HepG2 (cell line): ENCODE measurements around the gene DHX16. TPM values are rescaled to one million over a fixed set of nuclear protein-coding genes. Genes with fewer than 3 reads are reported as not detected.

ENCODE experiments used
- CBFB ChIP-seq: sonication (generic); formaldehyde crosslinking; IDR thresholded peaks from 2 replicates; pipeline ENCODE4 v1.4.0; 2020; ENCODE audit warnings: missing genetic modification reagents
- FOXK1 ChIP-seq: sonication (generic); formaldehyde crosslinking; IDR thresholded peaks from 2 replicates; pipeline ENCODE4 v1.4.0; 2020; ENCODE audit warnings: low read depth, missing genetic modification reagents, borderline replicate concordance
- HES4 ChIP-seq: sonication (generic); formaldehyde crosslinking; IDR thresholded peaks from 2 replicates; pipeline ENCODE4 v1.9.0; 2021; ENCODE audit warnings: mild to moderate bottlenecking, missing genetic modification reagents, borderline replicate concordance
- KLF13 ChIP-seq: sonication (generic); formaldehyde crosslinking; IDR thresholded peaks from 2 replicates; pipeline ENCODE4 v1.4.0; 2020; ENCODE audit warnings: mild to moderate bottlenecking, missing genetic modification reagents
- MAFF ChIP-seq: IDR thresholded peaks from 2 replicates; pipeline ENCODE4 v1.6.1; 2011; ENCODE audit warnings: low read depth, low read length, improper control_type of control experiment
- NAIF1 ChIP-seq: sonication (generic); formaldehyde crosslinking; IDR thresholded peaks from 2 replicates; pipeline ENCODE4 v1.5.0; 2020; ENCODE audit warnings: mild to moderate bottlenecking, missing genetic modification reagents, borderline replicate concordance
- NR2C2 ChIP-seq: sonication (generic); formaldehyde crosslinking; IDR thresholded peaks from 2 replicates; pipeline ENCODE4 v1.4.0; 2020; ENCODE audit warnings: missing genetic modification reagents, mild to moderate bottlenecking, moderate library complexity, borderline replicate concordance
- NR2F6 ChIP-seq, 2 experiments: IDR thresholded peaks; 2 replicates each; pipeline ENCODE4 v1.6.1; 2016; ENCODE audit warnings: antibody characterized with exemption in 1 of 2, mild to moderate bottlenecking in 1 of 2
- SALL2 ChIP-seq: sonication (generic); formaldehyde crosslinking; IDR thresholded peaks from 2 replicates; pipeline ENCODE4 v1.8.1; 2023; ENCODE audit warnings: mild to moderate bottlenecking, missing genetic modification reagents, inconsistent platforms
- SIN3B ChIP-seq: fragments of 150-350 bp; IDR thresholded peaks from 2 replicates; pipeline ENCODE4 v1.6.1; 2014; ENCODE audit warnings: low read length
- SSRP1 ChIP-seq: IDR thresholded peaks from 2 replicates; pipeline ENCODE4 v1.6.1; 2016; ENCODE audit warnings: control low read depth
- TARDBP ChIP-seq: sonication (generic); formaldehyde crosslinking; IDR thresholded peaks from 2 replicates; pipeline ENCODE4 v1.8.0; 2022; ENCODE audit warnings: mild to moderate bottlenecking, missing genetic modification reagents
- ZBTB21 ChIP-seq: sonication (generic); formaldehyde crosslinking; IDR thresholded peaks from 2 replicates; pipeline ENCODE4 v1.4.0; 2020; ENCODE audit warnings: missing genetic modification reagents
- ZMYM4 ChIP-seq: sonication (generic); formaldehyde crosslinking; IDR thresholded peaks from 2 replicates; pipeline ENCODE4 v1.8.1; 2023; ENCODE audit warnings: mild to moderate bottlenecking, missing genetic modification reagents
- ZNF446 ChIP-seq: sonication (generic); formaldehyde crosslinking; IDR thresholded peaks from 2 replicates; pipeline ENCODE4 v1.5.0; 2020; ENCODE audit warnings: mild to moderate bottlenecking, missing genetic modification reagents
- ZNF660 ChIP-seq: sonication (generic); formaldehyde crosslinking; IDR thresholded peaks from 2 replicates; pipeline ENCODE4 v1.5.1; 2020; ENCODE audit warnings: mild to moderate bottlenecking, low read depth, missing genetic modification reagents, borderline replicate concordance
- ZSCAN29 ChIP-seq: sonication (generic); formaldehyde crosslinking; conservative IDR thresholded peaks from 2 replicates; pipeline ENCODE4 v1.4.0; 2020; ENCODE audit warnings: mild to moderate bottlenecking, missing genetic modification reagents
- polyA plus RNA-seq, 8 experiments: library from polyadenylated mRNA; depleted of rRNA in 3 of 8; stranded (reverse) in 7 of 8; unstranded in 1 of 8; fragments of >200 nt; fragmentation: Illumina TruSeq in 4 of 8; extraction: Trizol in 4 of 8; gene quantifications; 2 replicates each; pipeline versions ENCODE4 v1.2.1 to v1.2.3, GENCODE V29; 2011 to 2016; ENCODE audit warnings: low read depth in 4 of 8, missing spikeins in 1 of 8, mixed read lengths in 1 of 8; ENCODE audit not compliant: insufficient read depth in 1 of 8
- total RNA-seq, 5 experiments: library from RNA; depleted of rRNA; stranded (reverse); fragments of >200 nt; fragmentation: Illumina TruSeq; extraction: Trizol; gene quantifications; 2 replicates each; pipeline ENCODE4 v1.2.3, GENCODE V29; 2016; ENCODE audit warnings: low read depth in 1 of 5
- TF ChIP-seq, protein P1 (sequence below): sonication (generic); formaldehyde crosslinking; IDR thresholded peaks from 2 replicates; pipeline ENCODE4 v1.9.0; 2021; ENCODE audit warnings: missing genetic modification reagents, mild to moderate bottlenecking, borderline replicate concordance
- TF ChIP-seq, protein P2 (sequence below): sonication (generic); formaldehyde crosslinking; IDR thresholded peaks from 2 replicates; pipeline ENCODE4 v1.4.0; 2020; ENCODE audit warnings: missing genetic modification reagents
- TF ChIP-seq, protein P3 (sequence below): sonication (generic); formaldehyde crosslinking; conservative IDR thresholded peaks from 2 replicates; pipeline ENCODE4 v1.4.0; 2020; ENCODE audit warnings: mild to moderate bottlenecking, missing genetic modification reagents, moderate library complexity
- TF ChIP-seq, protein P4 (sequence below): sonication (generic); formaldehyde crosslinking; IDR thresholded peaks from 2 replicates; pipeline ENCODE4 v1.5.0; 2020; ENCODE audit warnings: missing genetic modification reagents

DHX16 gene
- total and polyA plus RNA-seq, 2 of the 13 experiments (the other 11 are each of a cell fraction or from before 2014, with no cell fraction given), result 57.0 to 58.5 TPM

DNA sequence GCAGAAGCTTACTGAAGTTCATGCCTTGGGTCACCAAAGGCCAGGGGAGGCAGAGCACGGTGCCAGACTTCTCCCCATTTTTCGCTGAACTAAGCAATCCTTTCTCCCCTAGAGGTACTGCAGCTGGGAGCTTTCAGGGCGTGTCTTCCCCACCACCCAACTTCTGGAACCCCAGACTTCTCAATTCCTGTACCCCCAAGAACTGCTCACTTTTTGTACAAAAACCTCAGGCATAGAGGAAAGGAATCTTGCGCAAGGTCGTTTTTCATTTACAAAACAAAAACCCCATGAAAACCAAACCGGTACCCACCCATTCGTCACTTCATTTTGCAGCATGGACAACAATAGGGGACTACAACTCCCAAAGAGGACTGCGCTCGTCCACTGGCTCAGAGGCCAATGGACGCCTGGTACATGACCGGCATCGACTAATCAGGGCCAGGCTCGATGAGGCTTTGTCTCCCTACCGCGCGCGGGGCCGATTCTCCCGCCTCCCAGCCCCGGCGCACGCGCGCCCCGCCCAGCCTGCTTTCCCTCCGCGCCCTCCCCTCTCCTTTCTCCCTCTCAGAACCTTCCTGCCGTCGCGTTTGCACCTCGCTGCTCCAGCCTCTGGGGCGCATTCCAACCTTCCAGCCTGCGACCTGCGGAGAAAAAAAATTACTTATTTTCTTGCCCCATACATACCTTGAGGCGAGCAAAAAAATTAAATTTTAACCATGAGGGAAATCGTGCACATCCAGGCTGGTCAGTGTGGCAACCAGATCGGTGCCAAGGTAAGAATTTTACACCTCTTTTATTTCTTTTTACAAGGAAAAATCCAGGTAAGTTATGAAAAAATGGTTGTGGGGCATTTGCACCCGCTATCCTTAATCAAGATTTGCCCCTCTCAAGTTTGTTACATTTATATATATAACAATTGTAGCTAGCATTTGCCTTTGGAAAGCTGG, 47.3 kb upstream of the DHX16 start, which contains the start of gene TUBB (continued):
- peak; percentile 73; the same call in 1 of the 2 replicates for TF ChIP-seq TARDBP (CRISPR knock-in tag)
- TF ChIP-seq, protein P1, sequence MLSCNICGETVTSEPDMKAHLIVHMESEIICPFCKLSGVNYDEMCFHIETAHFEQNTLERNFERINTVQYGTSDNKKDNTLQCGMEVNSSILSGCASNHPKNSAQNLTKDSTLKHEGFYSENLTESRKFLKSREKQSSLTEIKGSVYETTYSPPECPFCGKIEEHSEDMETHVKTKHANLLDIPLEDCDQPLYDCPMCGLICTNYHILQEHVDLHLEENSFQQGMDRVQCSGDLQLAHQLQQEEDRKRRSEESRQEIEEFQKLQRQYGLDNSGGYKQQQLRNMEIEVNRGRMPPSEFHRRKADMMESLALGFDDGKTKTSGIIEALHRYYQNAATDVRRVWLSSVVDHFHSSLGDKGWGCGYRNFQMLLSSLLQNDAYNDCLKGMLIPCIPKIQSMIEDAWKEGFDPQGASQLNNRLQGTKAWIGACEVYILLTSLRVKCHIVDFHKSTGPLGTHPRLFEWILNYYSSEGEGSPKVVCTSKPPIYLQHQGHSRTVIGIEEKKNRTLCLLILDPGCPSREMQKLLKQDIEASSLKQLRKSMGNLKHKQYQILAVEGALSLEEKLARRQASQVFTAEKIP, result no peak
- TF ChIP-seq NR2C2 (CRISPR knock-in tag), result 0 out of 2 replicates have a peak, but pooled peaks have one; percentile 16
- TF ChIP-seq, protein P2, sequence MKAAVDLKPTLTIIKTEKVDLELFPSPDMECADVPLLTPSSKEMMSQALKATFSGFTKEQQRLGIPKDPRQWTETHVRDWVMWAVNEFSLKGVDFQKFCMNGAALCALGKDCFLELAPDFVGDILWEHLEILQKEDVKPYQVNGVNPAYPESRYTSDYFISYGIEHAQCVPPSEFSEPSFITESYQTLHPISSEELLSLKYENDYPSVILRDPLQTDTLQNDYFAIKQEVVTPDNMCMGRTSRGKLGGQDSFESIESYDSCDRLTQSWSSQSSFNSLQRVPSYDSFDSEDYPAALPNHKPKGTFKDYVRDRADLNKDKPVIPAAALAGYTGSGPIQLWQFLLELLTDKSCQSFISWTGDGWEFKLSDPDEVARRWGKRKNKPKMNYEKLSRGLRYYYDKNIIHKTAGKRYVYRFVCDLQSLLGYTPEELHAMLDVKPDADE, result no peak
- no peak for TF ChIP-seq KLF13 (CRISPR knock-in tag)
- peak; percentile 83 for TF ChIP-seq FOXK1
- peak; percentile 94 for TF ChIP-seq MAFF
- TF ChIP-seq SSRP1 (CRISPR knock-in tag), result no peak
- TF ChIP-seq, protein P3, sequence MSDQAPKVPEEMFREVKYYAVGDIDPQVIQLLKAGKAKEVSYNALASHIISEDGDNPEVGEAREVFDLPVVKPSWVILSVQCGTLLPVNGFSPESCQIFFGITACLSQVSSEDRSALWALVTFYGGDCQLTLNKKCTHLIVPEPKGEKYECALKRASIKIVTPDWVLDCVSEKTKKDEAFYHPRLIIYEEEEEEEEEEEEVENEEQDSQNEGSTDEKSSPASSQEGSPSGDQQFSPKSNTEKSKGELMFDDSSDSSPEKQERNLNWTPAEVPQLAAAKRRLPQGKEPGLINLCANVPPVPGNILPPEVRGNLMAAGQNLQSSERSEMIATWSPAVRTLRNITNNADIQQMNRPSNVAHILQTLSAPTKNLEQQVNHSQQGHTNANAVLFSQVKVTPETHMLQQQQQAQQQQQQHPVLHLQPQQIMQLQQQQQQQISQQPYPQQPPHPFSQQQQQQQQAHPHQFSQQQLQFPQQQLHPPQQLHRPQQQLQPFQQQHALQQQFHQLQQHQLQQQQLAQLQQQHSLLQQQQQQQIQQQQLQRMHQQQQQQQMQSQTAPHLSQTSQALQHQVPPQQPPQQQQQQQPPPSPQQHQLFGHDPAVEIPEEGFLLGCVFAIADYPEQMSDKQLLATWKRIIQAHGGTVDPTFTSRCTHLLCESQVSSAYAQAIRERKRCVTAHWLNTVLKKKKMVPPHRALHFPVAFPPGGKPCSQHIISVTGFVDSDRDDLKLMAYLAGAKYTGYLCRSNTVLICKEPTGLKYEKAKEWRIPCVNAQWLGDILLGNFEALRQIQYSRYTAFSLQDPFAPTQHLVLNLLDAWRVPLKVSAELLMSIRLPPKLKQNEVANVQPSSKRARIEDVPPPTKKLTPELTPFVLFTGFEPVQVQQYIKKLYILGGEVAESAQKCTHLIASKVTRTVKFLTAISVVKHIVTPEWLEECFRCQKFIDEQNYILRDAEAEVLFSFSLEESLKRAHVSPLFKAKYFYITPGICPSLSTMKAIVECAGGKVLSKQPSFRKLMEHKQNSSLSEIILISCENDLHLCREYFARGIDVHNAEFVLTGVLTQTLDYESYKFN (CRISPR knock-in tag), result peak; percentile 19
- TF ChIP-seq ZMYM4 (CRISPR knock-in tag), result peak; percentile 70
- TF ChIP-seq ZNF660 (CRISPR knock-in tag), result no peak
- TF ChIP-seq SIN3B, result no peak
- TF ChIP-seq ZBTB21 (CRISPR knock-in tag), result 0 out of 2 replicates have a peak, but pooled peaks have one; percentile 0
- TF ChIP-seq CBFB (CRISPR knock-in tag), result no peak; the same call in 1 of the 2 replicates
- TF ChIP-seq ZSCAN29 (CRISPR knock-in tag), result no peak
- peak; percentile 9; the same call in 1 of the 2 replicates for TF ChIP-seq NR2F6 (IDR thresholded peaks at IDR 0.05)
- no peak; the same call in 1 of the 2 replicates for TF ChIP-seq NR2F6 (CRISPR knock-in tag; IDR thresholded peaks at IDR 0.05)
- peak; percentile 60; the same call in 1 of the 2 replicates for TF ChIP-seq SALL2 (CRISPR knock-in tag)
- TF ChIP-seq, protein P4, sequence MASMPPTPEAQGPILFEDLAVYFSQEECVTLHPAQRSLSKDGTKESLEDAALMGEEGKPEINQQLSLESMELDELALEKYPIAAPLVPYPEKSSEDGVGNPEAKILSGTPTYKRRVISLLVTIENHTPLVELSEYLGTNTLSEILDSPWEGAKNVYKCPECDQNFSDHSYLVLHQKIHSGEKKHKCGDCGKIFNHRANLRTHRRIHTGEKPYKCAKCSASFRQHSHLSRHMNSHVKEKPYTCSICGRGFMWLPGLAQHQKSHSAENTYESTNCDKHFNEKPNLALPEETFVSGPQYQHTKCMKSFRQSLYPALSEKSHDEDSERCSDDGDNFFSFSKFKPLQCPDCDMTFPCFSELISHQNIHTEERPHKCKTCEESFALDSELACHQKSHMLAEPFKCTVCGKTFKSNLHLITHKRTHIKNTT (CRISPR knock-in tag), result no peak
- TF ChIP-seq NAIF1 (CRISPR knock-in tag), result 0 out of 2 replicates have a peak, but pooled peaks have one; percentile 49
- TF ChIP-seq ZNF446 (CRISPR knock-in tag), result peak; percentile 59; the same call in 1 of the 2 replicates
- TF ChIP-seq HES4 (CRISPR knock-in tag), result peak; percentile 62; the same call in 1 of the 2 replicates
